Lower lobe of right lung (tissue), 2 donors: Measurements from ENCODE around the gene AAGAB. TPM values are rescaled to one million over a fixed set of nuclear protein-coding genes. Genes with fewer than 3 reads are reported as not detected.

Experiments
- ATAC-seq, 2 donors: fragments of 200-7000 bp; cut with Tn5 transposase; one replicate each; pipeline ENCODE4 v1.9.1; 2020 to 2022; ENCODE audit warnings: mild to moderate bottlenecking in 2 of 2, moderate library complexity in 2 of 2
- DNase-seq: peaks from one replicate; pipeline ENCODE4 v3.0.0-alpha.2; 2020
- H3K27ac ChIP-seq: fragments of 200-600 bp; one replicate; pipeline ENCODE4 v1.8.0; 2022
- H3K27me3 ChIP-seq: fragments of 200-600 bp; one replicate; pipeline ENCODE4 v1.8.0; 2022; ENCODE audit warnings: low read depth
- H3K36me3 ChIP-seq: fragments of 200-600 bp; one replicate; pipeline ENCODE4 v1.8.0; 2022; ENCODE audit warnings: mild to moderate bottlenecking
- H3K4me1 ChIP-seq: fragments of 200-600 bp; one replicate; pipeline ENCODE4 v1.8.0; 2022
- H3K4me3 ChIP-seq: fragments of 200-600 bp; one replicate; pipeline ENCODE4 v1.8.0; 2022; ENCODE audit warnings: mild to moderate bottlenecking
- H3K9me3 ChIP-seq: fragments of 200-600 bp; one replicate; pipeline ENCODE4 v1.8.0; 2022
- CTCF ChIP-seq: fragments of 200-600 bp; IDR thresholded peaks from one replicate; pipeline ENCODE4 v1.8.0; 2022; ENCODE audit warnings: antibody characterized with exemption, mild to moderate bottlenecking
- intact Hi-C: fragments of 100-400 bp; cut with DNase I; formaldehyde crosslinking; loops from one replicate; pipeline ENCODE4 v1.11.0; 2022
- total RNA-seq: library from RNA; stranded (reverse); fragmentation: NEBNext Ultra II Directional; extraction: Animal tissue kit (Norgen Biotek cat#: 25700); gene quantifications from one replicate; pipeline ENCODE4 v1.2.1, GENCODE V29; 2021
- donor health status: DM: no; HTN: yes; CAD: no; lungs with severe emphysema.

AAGAB gene
- total RNA-seq, 1 donor from 2014 or later: 24.9 TPM

GRCh38 chr15:67167091-67167490 lies 87.4 kb downstream of the AAGAB start:
- Histone ChIP-seq H3K36me3 (peaks cover 59% of the 10 kb centered on the region), H3K4me1 (peaks cover 29% of the 10 kb centered on the region), H3K9me3 (no peaks in the 10 kb centered on the region), H3K4me3 (no peak overlapping the region), H3K27me3 (no peaks in the 10 kb centered on the region), H3K27ac (no peak overlapping the region)
- TF ChIP-seq CTCF: no peak
- DNase-seq (no peak), ATAC-seq (no peak)
- intact Hi-C loops: no loop called here

- intact Hi-C loops: no loop called here
- TF ChIP-seq CTCF: no peak
- Histone ChIP-seq H3K27me3 (no peaks in the 10 kb centered on the region), H3K9me3 (no peaks in the 10 kb centered on the region), H3K4me1 (peaks cover 29% of the 10 kb centered on the region), H3K4me3 (no peak overlapping the region), H3K27ac (no peak overlapping the region), H3K36me3 (peaks cover 53% of the 10 kb centered on the region)
- ATAC-seq (no peak), DNase-seq (no peak)
Measured at GRCh38 chr15:67166280-67167009, 88.0 kb downstream of the AAGAB start.

GRCh38 chr15:67165254-67166253 lies 88.9 kb downstream of the AAGAB start:
- Histone ChIP-seq H3K36me3 (peaks cover 48% of the 10 kb centered on the region), H3K9me3 (no peaks in the 10 kb centered on the region), H3K27ac (no peak overlapping the region), H3K4me3 (no peak overlapping the region), H3K4me1 (peaks cover 29% of the 10 kb centered on the region), H3K27me3 (no peaks in the 10 kb centered on the region)
- TF ChIP-seq CTCF: no peak
- intact Hi-C loops: no loop called here
- no peak for DNase-seq
- no peak for ATAC-seq

GRCh38 chr15:67164811-67165253 lies 89.6 kb downstream of the AAGAB start:
- H3K4me1 ChIP-seq: peaks cover 29% of the 10 kb centered on the region
- H3K4me3 ChIP-seq: no peak overlapping the region
- intact Hi-C loops: no loop called here
- peaks cover 41% of the 10 kb centered on the region for H3K36me3 ChIP-seq
- H3K27me3 ChIP-seq: no peaks in the 10 kb centered on the region
- ATAC-seq (peak; percentile 26 to 58), DNase-seq (no peak)
- TF ChIP-seq CTCF: no peak
- H3K27ac ChIP-seq: peak overlapping the region; percentile 3
- no peaks in the 10 kb centered on the region for H3K9me3 ChIP-seq

GRCh38 chr15:67164401-67164791 lies 90.1 kb downstream of the AAGAB start:
- intact Hi-C loops: no loop called here
- DNase-seq: peak; percentile 61
- no peaks in the 10 kb centered on the region for H3K9me3 ChIP-seq
- H3K27ac ChIP-seq: no peak overlapping the region
- H3K27me3 ChIP-seq: no peaks in the 10 kb centered on the region
- peak; percentile 57 to 79 for ATAC-seq
- peaks cover 29% of the 10 kb centered on the region for H3K4me1 ChIP-seq
- TF ChIP-seq CTCF: no peak
- no peak overlapping the region for H3K4me3 ChIP-seq
- H3K36me3 ChIP-seq: peaks cover 38% of the 10 kb centered on the region
